ENCODE data around the gene NT5DC1. TPM values are rescaled to one million over a fixed set of nuclear protein-coding genes. Genes with fewer than 3 reads are reported as not detected.

Gene NT5DC1
- 10 to 100 TPM; 37.5 to 38.1 TPM for total RNA-seq
- long read RNA-seq, donor 1, full-length matches to known transcripts: 16 of 22 reads
- long read RNA-seq, donor 1, partial matches to known transcripts: 2 of 22 reads
- long read RNA-seq, donor 1, other reads (novel, unspliced or antisense): 4 of 22 reads
- long read RNA-seq, donor 2, full-length matches to known transcripts: 87 of 102 reads
- long read RNA-seq, donor 2, partial matches to known transcripts: 8 of 102 reads
- long read RNA-seq, donor 2, other reads (novel, unspliced or antisense): 7 of 102 reads

DNA sequence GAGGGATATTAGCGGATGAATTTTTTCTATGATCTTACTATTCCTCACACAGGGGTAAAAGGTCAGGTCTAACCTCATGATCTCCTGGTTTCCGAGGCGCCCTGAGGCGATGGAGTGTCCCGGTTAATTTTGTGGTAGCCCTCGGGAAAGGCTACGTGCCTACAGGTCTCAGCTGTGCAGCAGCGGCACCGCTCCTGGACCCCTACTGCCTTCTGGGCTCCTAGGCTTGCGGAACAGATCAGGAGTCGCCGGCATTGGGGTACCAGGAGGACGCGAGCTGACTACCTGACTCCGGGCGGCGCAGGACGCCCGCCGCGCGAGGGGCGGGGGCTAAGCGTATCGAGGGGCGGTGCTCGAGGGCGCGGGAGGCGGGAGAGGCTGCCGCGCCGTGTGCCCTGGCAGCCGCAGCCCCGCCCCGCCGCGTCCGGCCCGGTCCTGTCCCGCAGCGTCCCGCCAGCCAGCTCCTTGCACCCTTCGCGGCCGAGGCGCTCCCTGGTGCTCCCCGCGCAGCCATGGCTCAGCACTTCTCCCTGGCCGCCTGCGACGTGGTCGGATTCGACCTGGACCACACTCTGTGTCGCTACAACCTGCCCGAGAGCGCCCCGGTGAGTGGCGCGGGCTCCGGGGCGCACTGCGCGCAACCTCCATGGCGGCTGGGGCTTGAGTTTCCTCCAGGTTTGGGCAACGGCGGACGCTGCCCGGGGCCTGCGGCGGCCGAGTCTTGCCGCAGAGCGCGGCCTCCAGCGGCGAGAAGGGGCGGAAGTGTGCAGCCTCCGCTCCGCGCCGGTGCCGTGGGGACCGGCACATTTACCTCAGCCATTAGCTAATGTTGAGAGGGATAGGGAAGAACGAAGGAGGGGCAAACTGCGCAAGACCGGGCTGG is at the start of gene NT5DC1:
Gene NT5DC1 (plus strand): TSS at position 435 of the 883 bp plus-strand sequence. CDS start 78 bp downstream, at position 513.
- DNase-seq (ENCODE audit: low spot score): peak; percentile 92
- intact Hi-C loops (cut with DNase I): loop anchor here in 1 of 2 donors (2.0 kb wide), 1 partner anchor 92 kb away; no protein-coding TSS in a partner anchor

GRCh38 chr6:116051244-116051643 is 49.4 kb upstream of the NT5DC1 start:
- no peak for DNase-seq (ENCODE audit: low spot score)
- intact Hi-C loops (cut with DNase I): no loop called here

- intact Hi-C loops (cut with DNase I): no loop called here
- no peak for DNase-seq (ENCODE audit: low spot score)
Measured at GRCh38 chr6:116055513-116055912, 45.1 kb upstream of the NT5DC1 start.

GRCh38 chr6:116057766-116058165 is 42.9 kb upstream of the NT5DC1 start:
- no peak for DNase-seq (ENCODE audit: low spot score)
- intact Hi-C loops (cut with DNase I): no loop called here

DNA sequence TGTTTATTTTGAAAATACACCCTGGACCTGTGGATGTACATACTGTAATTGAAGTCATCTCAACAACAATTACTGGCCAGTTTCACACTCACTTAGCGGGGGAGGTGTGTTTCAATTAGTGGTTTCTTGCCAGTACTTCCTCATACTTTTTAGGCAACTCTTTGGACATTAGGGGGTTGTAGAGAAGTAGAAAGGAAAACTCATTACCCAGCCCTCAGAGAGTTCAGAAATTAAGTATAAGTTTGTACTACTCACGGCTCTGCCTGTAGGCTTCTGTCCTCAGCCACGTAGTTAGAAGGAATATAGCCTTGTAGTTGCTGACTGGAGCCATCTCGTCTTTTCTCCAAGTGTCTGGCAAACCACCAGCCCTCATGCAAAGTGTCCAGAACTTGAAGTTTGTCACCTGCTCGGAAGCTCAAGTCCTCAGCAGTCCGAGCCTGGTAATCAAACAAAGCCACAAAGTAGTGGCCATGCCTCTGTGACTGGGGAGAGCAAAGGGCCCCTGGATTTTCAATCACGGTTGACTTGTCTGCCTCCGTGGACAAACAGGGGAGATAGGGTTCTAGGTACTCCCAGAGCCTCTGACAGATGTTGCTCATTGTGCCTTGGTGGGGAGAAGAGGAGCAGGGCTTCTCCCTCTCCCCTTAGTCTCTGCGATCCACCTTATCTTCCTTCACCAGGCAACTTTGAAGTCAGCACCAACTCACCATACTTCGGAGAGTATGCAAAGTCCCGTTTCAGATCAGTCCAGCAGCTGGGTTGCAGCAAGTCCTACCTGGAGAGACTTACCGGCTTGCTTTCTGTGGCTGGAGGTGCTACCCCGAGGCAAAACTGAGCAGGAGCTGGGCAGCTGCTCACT is 40.7 kb upstream of the NT5DC1 start:
- intact Hi-C loops (cut with DNase I): no loop called here
- DNase-seq (ENCODE audit: low spot score): peak; percentile 46

DNA sequence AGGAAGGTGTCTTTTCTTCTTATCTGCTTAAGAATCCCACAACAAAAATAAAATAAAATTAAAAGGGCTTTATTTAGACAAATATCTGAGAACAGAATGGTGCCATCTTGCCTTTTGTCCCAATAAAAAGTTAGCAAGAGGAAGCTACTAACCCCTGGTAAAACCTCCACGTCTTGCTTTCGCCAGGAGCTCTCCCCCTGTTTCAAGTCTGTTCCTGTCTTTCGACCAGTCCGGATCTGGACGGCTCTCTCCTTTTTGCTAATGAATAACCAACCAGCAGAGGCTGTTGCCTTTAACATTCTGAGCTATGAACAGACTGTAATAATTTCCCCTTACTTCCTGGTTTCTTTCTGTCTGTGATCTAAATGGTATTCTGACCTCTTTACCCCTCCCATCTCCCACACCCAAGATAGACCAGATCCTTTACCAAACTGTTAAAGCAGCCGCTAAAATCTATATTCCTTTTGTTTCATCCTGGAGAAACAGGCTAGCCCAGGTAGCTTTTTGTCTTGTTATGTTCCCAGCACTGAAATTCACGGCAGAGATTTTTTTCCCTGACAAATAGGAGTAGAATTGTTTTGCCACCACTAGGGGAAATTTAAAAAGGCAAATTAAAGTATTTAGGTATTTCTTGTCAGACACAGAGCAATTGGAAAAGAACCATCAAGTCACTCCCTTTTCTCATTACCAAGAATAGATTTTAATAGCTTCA is 39.9 kb upstream of the NT5DC1 start, which contains the start of gene FRK:
Gene FRK (minus strand): TSS at position 320 of the 712 bp plus-strand sequence. CDS start 580 bp downstream, outside the sequence.
- intact Hi-C loops (cut with DNase I): no loop called here
- no peak for DNase-seq (ENCODE audit: low spot score)

DNA sequence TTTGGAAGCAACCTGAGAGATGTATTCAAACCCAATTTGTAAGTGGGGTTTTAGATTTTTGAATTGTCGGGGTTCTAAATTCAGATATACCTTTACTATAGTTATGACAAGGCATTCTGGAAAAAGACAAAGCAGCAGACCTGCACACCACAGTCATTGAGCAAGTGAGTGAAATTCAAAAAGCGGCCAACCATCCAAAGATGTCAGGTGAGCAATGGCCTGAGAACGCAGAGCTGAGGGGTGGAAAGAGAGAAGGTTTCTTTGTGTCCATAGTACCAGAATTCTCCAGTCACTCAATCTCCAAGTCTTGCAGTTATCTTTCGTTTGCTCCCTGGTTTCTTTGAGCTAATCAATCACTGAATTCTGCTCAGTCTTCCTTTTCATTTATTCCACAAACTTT is 38.2 kb upstream of the NT5DC1 start:
- no peak for DNase-seq (ENCODE audit: low spot score)
- intact Hi-C loops (cut with DNase I): no loop called here

DNA sequence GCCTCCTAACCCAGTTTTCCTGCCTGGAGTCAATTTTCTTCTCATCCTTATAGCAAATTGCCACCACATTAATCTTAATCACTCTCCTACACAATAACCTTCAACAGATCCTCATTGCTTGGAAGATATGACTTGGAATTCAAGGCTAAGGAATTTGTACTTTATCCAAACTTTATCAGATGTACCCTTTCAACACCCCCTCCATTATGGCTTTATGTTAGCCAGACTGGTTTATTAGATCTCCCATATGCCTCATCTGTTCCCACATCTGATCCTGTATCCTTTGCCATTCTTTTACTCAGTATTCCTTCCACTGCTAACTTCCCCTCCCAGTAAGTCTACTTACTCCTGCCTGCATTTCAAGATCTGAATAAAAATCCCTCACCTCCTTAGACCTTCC is 36.0 kb upstream of the NT5DC1 start:
- intact Hi-C loops (cut with DNase I): no loop called here
- DNase-seq (ENCODE audit: low spot score): no peak

- intact Hi-C loops (cut with DNase I): no loop called here
- no peak for DNase-seq (ENCODE audit: low spot score)
Measured at GRCh38 chr6:116066789-116067188, 33.9 kb upstream of the NT5DC1 start.

GRCh38 chr6:116070101-116070500 is 30.6 kb upstream of the NT5DC1 start:
- intact Hi-C loops (cut with DNase I): no loop called here
- DNase-seq (ENCODE audit: low spot score): no peak

GRCh38 chr6:116070616-116071389 is 29.9 kb upstream of the NT5DC1 start:
- intact Hi-C loops (cut with DNase I): no loop called here
- no peak for DNase-seq (ENCODE audit: low spot score)

GRCh38 chr6:116072368-116072767 is 28.3 kb upstream of the NT5DC1 start:
- intact Hi-C loops (cut with DNase I): no loop called here
- no peak for DNase-seq (ENCODE audit: low spot score)

DNA sequence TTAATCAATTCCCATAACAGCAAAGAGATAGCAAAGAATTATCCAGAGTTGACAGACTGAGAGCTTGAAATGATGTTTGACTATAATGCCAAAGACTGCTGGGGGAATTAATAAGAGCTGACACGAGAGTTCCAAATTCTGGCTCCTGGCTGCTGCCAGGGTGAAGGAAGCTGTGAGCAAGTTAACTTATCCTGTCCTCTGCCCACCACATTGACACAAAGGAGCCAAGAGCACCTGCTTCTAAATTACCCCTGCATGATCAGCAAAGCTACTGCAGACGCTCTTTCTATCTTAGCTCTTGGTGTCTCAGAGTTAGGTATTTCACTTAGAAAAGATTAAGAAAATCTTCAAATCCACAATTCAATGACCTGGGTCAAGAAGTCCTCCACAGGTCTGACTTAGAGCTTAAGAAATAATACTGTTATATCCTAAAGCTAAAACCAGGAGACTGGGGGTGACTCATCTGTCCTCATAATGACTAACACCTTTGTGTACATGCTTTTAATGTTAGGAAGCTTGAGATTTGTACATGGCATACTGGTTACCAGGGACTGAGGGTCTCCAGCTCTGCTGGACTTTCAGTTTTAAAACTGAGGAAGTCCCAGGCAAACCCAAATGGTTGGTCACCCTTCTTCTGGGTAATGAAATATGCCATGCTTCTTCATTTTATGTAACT is 26.8 kb upstream of the NT5DC1 start:
- DNase-seq (ENCODE audit: low spot score): no peak
- intact Hi-C loops (cut with DNase I): no loop called here

- no peak for DNase-seq (ENCODE audit: low spot score)
- intact Hi-C loops (cut with DNase I): no loop called here
Measured at GRCh38 chr6:116074732-116075390, 25.8 kb upstream of the NT5DC1 start.

- DNase-seq (ENCODE audit: low spot score): no peak
- intact Hi-C loops (cut with DNase I): no loop called here
Measured at GRCh38 chr6:116078522-116078921, 22.1 kb upstream of the NT5DC1 start.

GRCh38 chr6:116078945-116079344 is 21.7 kb upstream of the NT5DC1 start:
- DNase-seq (ENCODE audit: low spot score): no peak
- intact Hi-C loops (cut with DNase I): no loop called here

GRCh38 chr6:116083052-116083451 is 17.6 kb upstream of the NT5DC1 start:
- no peak for DNase-seq (ENCODE audit: low spot score)
- intact Hi-C loops (cut with DNase I): no loop called here
